Lower lobe of right lung (tissue), 2 donors: ENCODE data around the gene DCP1B. TPM values are rescaled to one million over a fixed set of nuclear protein-coding genes. Genes with fewer than 3 reads are reported as not detected.

Experiments used
- ATAC-seq, 2 donors: fragments of 200-7000 bp; cut with Tn5 transposase; one replicate each; pipeline ENCODE4 v1.9.1; 2020 to 2022; ENCODE audit warnings: mild to moderate bottlenecking in 2 of 2, moderate library complexity in 2 of 2
- DNase-seq: peaks from one replicate; pipeline ENCODE4 v3.0.0-alpha.2; 2020
- H3K27ac ChIP-seq: fragments of 200-600 bp; one replicate; pipeline ENCODE4 v1.8.0; 2022
- H3K27me3 ChIP-seq: fragments of 200-600 bp; one replicate; pipeline ENCODE4 v1.8.0; 2022; ENCODE audit warnings: low read depth
- H3K36me3 ChIP-seq: fragments of 200-600 bp; one replicate; pipeline ENCODE4 v1.8.0; 2022; ENCODE audit warnings: mild to moderate bottlenecking
- H3K4me1 ChIP-seq: fragments of 200-600 bp; one replicate; pipeline ENCODE4 v1.8.0; 2022
- H3K4me3 ChIP-seq: fragments of 200-600 bp; one replicate; pipeline ENCODE4 v1.8.0; 2022; ENCODE audit warnings: mild to moderate bottlenecking
- H3K9me3 ChIP-seq: fragments of 200-600 bp; one replicate; pipeline ENCODE4 v1.8.0; 2022
- CTCF ChIP-seq: fragments of 200-600 bp; IDR thresholded peaks from one replicate; pipeline ENCODE4 v1.8.0; 2022; ENCODE audit warnings: antibody characterized with exemption, mild to moderate bottlenecking
- intact Hi-C: fragments of 100-400 bp; cut with DNase I; formaldehyde crosslinking; loops from one replicate; pipeline ENCODE4 v1.11.0; 2022
- total RNA-seq: library from RNA; stranded (reverse); fragmentation: NEBNext Ultra II Directional; extraction: Animal tissue kit (Norgen Biotek cat#: 25700); gene quantifications from one replicate; pipeline ENCODE4 v1.2.1, GENCODE V29; 2021
- donor health status: DM: no; HTN: yes; CAD: no; lungs with severe emphysema.

The DCP1B gene
- total RNA-seq, 1 donor from 2014 or later = 12.4 TPM

- DNase-seq (no peak), ATAC-seq (no peak)
- H3K4me1 ChIP-seq = peaks cover 6% of the 10 kb centered on the region
- TF ChIP-seq CTCF = no peak
- H3K27ac ChIP-seq = no peak overlapping the region
- peaks cover 24% of the 10 kb centered on the region for H3K9me3 ChIP-seq
- no peaks in the 10 kb centered on the region for H3K27me3 ChIP-seq
- H3K36me3 ChIP-seq = no peaks in the 10 kb centered on the region
- no peak overlapping the region for H3K4me3 ChIP-seq
- intact Hi-C loops = no loop called here
Measured at GRCh38 chr12:1904875-1905274, 99.4 kb downstream of the DCP1B start.

GRCh38 chr12:1896964-1897363 lies 107.3 kb downstream of the DCP1B start:
- no peaks in the 10 kb centered on the region for H3K4me1 ChIP-seq
- no peaks in the 10 kb centered on the region for H3K36me3 ChIP-seq
- H3K9me3 ChIP-seq = peaks cover 5% of the 10 kb centered on the region
- no peak overlapping the region for H3K27ac ChIP-seq
- ATAC-seq = no peak
- no peak overlapping the region for H3K4me3 ChIP-seq
- DNase-seq = no peak
- no peaks in the 10 kb centered on the region for H3K27me3 ChIP-seq
- intact Hi-C loops = no loop called here
- TF ChIP-seq CTCF = no peak

Other genes starting within 250 kb of the DCP1B start
- not detected for gene LRTM2, start 183.9 kb downstream of the DCP1B start, total RNA-seq
- gene CACNA2D4, start 85.8 kb downstream of the DCP1B start, total RNA-seq = 7.0 TPM
- gene CACNA1C, start 48.5 kb upstream of the DCP1B start, total RNA-seq = 8.4 TPM